K562 (cell line): ENCODE measurements around the gene RBKS. TPM values are rescaled to one million over a fixed set of nuclear protein-coding genes. Genes with fewer than 3 reads are reported as not detected.

Source experiments
- CBFA2T2 ChIP-seq: fragments of 450-650 bp; conservative IDR thresholded peaks from 2 replicates; pipeline ENCODE4 v1.6.1; 2017; ENCODE audit warnings: mild to moderate bottlenecking
- GABPA ChIP-seq: fragments of 200-800 bp; sonication (Bioruptor generic); conservative IDR thresholded peaks from 2 replicates; pipeline ENCODE4 v1.6.1; 2016; ENCODE audit warnings: low read depth, missing genetic modification characterization, missing compliant biosample characterization
- NFXL1 ChIP-seq: fragments of 450-650 bp; formaldehyde crosslinking; IDR thresholded peaks from 2 replicates; pipeline ENCODE4 v1.4.0; 2021; ENCODE audit warnings: mild to moderate bottlenecking
- NR1H2 ChIP-seq: sonication (generic); formaldehyde crosslinking; IDR thresholded peaks from 2 replicates; pipeline ENCODE4 v1.4.0; 2020; ENCODE audit warnings: mild to moderate bottlenecking, missing genetic modification reagents
- SRSF1 ChIP-seq: fragments of 200-400 bp; formaldehyde crosslinking; IDR thresholded peaks from 2 replicates; pipeline ENCODE4 v1.6.1; 2017; ENCODE audit warnings: mild to moderate bottlenecking, low read depth, low read length, moderate library complexity
- ZNF57 ChIP-seq: fragments of 450-650 bp; formaldehyde crosslinking; IDR thresholded peaks from 2 replicates; pipeline ENCODE4 v1.4.0; 2020; ENCODE audit warnings: mild to moderate bottlenecking, moderate library complexity
- ZNF75A ChIP-seq: fragments of 450-650 bp; formaldehyde crosslinking; IDR thresholded peaks from 2 replicates; pipeline ENCODE4 v1.4.0; 2020; ENCODE audit warnings: mild to moderate bottlenecking
- polyA plus RNA-seq, 8 experiments: library from polyadenylated mRNA; depleted of rRNA in 4 of 8; stranded (reverse) in 5 of 8; unstranded in 3 of 8; fragments of >200 nt; fragmentation: Nextera tagmentation in 2 of 8; fragmentation: Illumina TruSeq in 1 of 8; extraction: Ambion mirVana in 2 of 8; extraction: Trizol in 1 of 8; gene quantifications; 2 replicates each; pipeline versions ENCODE4 v1.2.1 to v1.2.3, GENCODE V29; 2011 to 2014; ENCODE audit warnings: inconsistent platforms in 1 of 8, missing spikeins in 1 of 8
- total RNA-seq, 7 experiments: library from RNA; depleted of rRNA in 6 of 7; stranded (reverse); fragments of >200 nt in 6 of 7; fragmentation: Illumina TruSeq in 2 of 7; extraction: Trizol in 2 of 7; gene quantifications; 2 replicates each; pipeline versions ENCODE4 v1.2.1 to v1.2.3, GENCODE V29; 2011 to 2021; ENCODE audit warnings: low replicate concordance in 1 of 7
- TF ChIP-seq, protein P1 (sequence below): sonication (generic); formaldehyde crosslinking; IDR thresholded peaks from 2 replicates; pipeline ENCODE4 v1.8.0; 2023; ENCODE audit warnings: missing genetic modification reagents, mild to moderate bottlenecking, borderline replicate concordance
- TF ChIP-seq, protein P2 (sequence below): sonication (generic); formaldehyde crosslinking; IDR thresholded peaks from 2 replicates; pipeline ENCODE4 v1.8.0; 2022; ENCODE audit warnings: mild to moderate bottlenecking, missing genetic modification reagents
- TF ChIP-seq, protein P3 (sequence below): fragments of 250-450 bp; sonication (Bioruptor Pico); IDR thresholded peaks from 2 replicates; pipeline ENCODE4 v1.5.0; 2020; ENCODE audit warnings: mild to moderate bottlenecking, borderline replicate concordance

RBKS gene
- total and polyA plus RNA-seq, 9 of the 15 experiments (the other 6 are each of a cell fraction or from before 2014, with no cell fraction given): 0.06 to 0.39 (median 0.19) TPM

DNA sequence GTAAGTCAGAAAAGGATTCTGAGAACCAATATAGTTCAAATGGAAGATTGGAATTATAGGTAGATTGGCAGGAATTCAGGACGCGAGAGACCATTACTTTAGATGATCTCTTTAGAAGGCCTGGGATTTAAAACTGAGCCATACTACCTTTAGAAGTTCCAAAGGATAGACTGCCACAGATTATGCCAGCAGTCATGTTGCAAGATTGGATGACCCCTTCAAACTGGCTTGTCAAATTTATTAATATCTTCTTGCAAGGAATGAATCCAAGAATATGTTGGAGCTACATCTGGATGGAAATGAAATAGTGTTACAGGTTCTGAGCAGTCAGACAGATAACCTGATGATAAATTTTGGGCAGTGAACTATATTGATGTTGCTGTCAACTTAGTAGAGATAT lies 22.3 kb upstream of the RBKS start (continued):
- TF ChIP-seq, protein P1, sequence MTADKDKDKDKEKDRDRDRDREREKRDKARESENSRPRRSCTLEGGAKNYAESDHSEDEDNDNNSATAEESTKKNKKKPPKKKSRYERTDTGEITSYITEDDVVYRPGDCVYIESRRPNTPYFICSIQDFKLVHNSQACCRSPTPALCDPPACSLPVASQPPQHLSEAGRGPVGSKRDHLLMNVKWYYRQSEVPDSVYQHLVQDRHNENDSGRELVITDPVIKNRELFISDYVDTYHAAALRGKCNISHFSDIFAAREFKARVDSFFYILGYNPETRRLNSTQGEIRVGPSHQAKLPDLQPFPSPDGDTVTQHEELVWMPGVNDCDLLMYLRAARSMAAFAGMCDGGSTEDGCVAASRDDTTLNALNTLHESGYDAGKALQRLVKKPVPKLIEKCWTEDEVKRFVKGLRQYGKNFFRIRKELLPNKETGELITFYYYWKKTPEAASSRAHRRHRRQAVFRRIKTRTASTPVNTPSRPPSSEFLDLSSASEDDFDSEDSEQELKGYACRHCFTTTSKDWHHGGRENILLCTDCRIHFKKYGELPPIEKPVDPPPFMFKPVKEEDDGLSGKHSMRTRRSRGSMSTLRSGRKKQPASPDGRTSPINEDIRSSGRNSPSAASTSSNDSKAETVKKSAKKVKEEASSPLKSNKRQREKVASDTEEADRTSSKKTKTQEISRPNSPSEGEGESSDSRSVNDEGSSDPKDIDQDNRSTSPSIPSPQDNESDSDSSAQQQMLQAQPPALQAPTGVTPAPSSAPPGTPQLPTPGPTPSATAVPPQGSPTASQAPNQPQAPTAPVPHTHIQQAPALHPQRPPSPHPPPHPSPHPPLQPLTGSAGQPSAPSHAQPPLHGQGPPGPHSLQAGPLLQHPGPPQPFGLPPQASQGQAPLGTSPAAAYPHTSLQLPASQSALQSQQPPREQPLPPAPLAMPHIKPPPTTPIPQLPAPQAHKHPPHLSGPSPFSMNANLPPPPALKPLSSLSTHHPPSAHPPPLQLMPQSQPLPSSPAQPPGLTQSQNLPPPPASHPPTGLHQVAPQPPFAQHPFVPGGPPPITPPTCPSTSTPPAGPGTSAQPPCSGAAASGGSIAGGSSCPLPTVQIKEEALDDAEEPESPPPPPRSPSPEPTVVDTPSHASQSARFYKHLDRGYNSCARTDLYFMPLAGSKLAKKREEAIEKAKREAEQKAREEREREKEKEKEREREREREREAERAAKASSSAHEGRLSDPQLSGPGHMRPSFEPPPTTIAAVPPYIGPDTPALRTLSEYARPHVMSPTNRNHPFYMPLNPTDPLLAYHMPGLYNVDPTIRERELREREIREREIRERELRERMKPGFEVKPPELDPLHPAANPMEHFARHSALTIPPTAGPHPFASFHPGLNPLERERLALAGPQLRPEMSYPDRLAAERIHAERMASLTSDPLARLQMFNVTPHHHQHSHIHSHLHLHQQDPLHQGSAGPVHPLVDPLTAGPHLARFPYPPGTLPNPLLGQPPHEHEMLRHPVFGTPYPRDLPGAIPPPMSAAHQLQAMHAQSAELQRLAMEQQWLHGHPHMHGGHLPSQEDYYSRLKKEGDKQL (CRISPR knock-in tag): no peak
- no peak for TF ChIP-seq CBFA2T2
- no peak for TF ChIP-seq NFXL1 (CRISPR knock-in tag)
- no peak for TF ChIP-seq ZNF57
- TF ChIP-seq, protein P2, sequence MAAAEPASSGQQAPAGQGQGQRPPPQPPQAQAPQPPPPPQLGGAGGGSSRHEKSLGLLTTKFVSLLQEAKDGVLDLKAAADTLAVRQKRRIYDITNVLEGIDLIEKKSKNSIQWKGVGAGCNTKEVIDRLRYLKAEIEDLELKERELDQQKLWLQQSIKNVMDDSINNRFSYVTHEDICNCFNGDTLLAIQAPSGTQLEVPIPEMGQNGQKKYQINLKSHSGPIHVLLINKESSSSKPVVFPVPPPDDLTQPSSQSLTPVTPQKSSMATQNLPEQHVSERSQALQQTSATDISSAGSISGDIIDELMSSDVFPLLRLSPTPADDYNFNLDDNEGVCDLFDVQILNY: no peak
- TF ChIP-seq, protein P3, sequence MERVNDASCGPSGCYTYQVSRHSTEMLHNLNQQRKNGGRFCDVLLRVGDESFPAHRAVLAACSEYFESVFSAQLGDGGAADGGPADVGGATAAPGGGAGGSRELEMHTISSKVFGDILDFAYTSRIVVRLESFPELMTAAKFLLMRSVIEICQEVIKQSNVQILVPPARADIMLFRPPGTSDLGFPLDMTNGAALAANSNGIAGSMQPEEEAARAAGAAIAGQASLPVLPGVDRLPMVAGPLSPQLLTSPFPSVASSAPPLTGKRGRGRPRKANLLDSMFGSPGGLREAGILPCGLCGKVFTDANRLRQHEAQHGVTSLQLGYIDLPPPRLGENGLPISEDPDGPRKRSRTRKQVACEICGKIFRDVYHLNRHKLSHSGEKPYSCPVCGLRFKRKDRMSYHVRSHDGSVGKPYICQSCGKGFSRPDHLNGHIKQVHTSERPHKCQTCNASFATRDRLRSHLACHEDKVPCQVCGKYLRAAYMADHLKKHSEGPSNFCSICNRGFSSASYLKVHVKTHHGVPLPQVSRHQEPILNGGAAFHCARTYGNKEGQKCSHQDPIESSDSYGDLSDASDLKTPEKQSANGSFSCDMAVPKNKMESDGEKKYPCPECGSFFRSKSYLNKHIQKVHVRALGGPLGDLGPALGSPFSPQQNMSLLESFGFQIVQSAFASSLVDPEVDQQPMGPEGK: no peak
- no peak for TF ChIP-seq GABPA (tag)
- TF ChIP-seq ZNF75A (CRISPR knock-in tag): no peak
- no peak for TF ChIP-seq SRSF1
- TF ChIP-seq NR1H2 (CRISPR knock-in tag): no peak
